HG03039 (cell line): ENCODE measurements around the gene ZNF728.
"Not testable (repeated sequence)": the region's sequence is repeated elsewhere in the genome, so short reads cannot be mapped to it uniquely, and the experiment has no call there.

Source experiments
- ATAC-seq: cut with Tn5 transposase; IDR thresholded peaks from one replicate; pipeline ENCODE4 v1.9.1; 2021; ENCODE audit warnings: mild to moderate bottlenecking, moderate library complexity; ENCODE audit not compliant: unreplicated experiment

The ZNF728 gene

DNA sequence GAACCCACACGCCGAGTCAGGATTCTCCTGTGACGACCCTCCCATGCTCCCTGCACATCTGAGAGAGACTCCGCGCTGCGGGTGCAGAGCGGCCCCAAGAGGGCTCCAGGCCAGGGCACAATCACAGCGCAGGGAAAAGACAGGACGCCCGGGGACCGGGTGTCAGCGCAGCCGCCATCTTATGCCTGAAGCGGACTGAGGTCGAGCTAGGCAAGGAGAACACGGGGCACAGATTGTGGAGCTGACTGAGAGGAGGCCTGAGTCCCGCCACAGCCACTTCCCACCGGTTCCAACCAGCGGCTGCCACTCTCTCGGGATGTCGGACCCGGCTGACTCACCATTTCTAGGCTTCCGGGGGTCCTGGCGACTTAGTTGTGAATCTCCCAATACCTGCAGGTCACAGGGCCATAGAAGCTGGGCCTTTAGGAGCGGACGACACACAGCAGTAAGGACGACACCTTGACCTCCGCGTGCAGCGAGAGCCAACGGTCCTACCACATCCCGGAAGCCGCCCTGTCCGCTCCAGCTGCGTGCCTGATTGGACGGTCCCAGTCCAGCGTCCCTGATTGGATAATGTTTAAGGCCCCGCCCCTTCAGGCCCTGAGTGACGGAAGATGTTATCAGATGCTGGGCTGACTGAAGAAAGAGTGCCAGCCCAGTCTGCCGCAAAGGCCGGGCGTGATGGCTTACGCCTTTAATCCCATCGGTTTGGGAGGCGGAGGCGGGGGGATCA, at the start of gene ZNF728:
ZNF728 (minus strand) TSS at position 487 of the 733 bp plus-strand sequence; CDS start at position 341, 146 bp downstream.
- ATAC-seq = no peak

DNA sequence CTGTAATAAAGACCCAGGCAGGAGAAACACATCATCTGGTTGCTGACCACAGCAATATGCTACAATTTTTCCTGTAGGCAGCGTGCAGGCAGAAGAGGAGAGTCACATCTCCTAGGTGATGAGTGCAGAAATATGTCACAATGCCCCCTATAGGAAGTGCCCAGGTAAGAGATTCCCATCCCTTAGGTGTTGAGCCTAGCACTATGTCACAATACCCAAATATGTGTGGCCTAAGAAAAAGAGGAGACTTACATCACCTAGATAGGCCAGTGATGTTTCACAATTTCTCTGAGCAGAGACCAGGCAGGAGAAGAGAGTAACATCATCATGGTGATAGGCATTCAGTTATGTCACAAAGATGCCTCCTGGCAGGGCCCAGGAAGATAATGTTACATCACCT, 49.4 kb upstream of the ZNF728 start:
- ATAC-seq = no peak

DNA sequence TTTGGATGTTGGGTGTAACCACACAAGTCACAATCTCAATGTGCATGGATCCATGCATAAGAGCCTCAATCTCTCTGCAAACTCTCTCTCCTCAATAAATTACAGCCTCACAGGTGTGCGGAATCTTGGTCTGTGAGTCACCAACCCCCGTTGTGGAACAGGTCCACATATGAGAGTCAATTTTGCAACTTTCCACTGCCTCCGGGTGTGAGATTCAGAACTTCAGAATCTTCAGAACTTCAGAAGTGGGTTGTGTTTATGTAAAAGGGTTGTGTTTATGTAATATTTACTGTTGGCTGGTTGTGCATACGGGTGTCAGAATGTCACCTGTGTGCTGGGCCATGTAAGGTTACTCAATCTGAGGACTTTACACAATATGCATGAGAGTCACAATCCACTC, 46.3 kb upstream of the ZNF728 start:
- no peak for ATAC-seq

DNA sequence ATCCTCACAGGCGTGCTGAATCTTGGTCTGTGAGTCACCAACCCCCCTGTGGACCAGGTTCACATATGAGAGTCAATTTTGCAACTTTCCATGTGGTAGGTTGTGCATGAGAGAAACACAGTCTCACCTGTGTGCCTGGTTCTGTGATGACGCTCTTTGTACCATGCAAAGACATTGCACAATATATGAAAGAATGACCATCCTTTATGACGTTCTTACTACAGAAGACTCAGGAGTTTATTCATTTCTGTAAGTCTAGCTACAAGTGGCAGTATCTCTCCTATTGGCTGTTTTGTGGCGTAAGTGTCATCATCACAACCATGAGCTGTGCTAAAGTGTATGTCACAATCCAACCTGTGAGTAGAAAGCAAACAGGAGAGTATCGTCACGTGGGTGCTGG, 43.8 kb upstream of the ZNF728 start:
- no peak for ATAC-seq

DNA sequence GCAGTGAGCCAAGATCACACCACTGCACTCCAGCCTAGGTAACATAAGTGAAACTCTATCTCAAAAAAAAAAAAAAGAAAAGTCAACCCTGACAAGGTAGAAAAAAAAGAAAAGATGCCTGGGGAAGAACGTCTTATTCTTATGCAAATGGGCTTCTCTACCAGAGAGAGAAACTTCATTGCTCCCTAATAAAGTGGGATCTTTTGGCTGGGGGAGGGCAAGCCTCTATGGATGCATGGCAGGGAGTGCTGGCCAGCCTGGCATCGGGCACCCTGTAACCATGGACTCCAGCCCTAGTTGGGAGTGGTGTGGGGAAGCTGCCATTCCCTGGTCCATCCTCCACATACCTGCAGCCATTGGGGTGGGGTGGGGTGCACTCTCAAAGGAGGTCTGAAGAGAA, 30.7 kb upstream of the ZNF728 start:
- no peak for ATAC-seq

DNA sequence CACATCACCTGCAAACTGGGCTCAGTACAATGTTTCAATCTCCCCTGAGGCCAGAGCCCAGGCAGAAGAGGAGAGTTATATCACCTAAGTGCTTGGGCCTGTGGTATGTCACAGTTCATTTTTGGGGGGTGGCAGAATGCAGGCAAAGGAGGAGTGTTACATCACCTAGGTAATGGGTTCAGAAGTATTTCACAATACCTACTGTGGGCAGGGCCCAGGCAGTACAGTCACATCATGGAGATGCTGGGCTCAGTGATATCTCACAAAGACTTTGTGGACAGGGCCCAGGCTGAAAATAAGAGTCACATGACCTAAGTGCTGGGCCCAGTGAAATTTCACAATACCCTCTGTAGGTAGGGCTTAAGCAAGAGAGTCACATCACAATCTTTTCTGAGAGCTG, 12.7 kb upstream of the ZNF728 start:
- ATAC-seq = no peak

DNA sequence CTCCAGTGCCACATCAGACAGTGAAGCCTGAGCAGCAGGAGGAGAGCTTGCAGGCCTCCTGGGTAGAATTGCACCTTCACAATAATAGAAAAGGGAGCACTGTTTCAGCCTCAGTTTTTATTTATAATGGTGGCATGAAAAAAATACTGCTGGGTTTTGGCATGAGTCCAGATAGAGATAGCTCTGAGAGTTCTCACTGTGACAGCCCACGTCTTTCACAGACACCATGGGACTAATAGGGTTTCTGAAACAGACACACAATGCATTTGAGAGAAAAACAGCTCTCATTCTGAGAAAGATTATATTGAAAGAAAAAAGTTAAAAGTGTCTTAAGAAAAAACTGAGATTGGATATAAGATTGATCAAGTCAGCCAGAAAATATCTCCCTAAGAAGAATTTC, 8.0 kb downstream of the ZNF728 start:
- ATAC-seq = not testable (repeated sequence)

DNA sequence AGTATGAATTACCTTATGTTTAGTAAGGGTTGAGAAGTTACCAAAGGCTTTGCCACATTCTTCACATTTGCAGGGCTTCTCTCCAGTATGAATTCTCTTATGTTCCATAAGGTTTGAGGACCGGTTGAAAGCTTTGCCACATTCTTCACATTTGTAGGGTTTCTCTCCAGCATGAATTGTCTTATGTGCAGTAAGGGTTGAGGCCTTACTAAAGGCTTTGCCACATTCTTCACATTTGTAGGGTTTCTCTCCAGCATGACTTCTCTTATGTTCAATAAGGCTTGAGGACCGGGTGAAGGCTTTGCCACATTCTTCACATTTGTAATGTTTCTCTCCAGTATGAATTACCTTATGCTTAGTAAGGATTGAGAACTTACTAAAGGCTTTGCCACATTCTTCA, 26.7 kb downstream of the ZNF728 start:
- no peak for ATAC-seq

DNA sequence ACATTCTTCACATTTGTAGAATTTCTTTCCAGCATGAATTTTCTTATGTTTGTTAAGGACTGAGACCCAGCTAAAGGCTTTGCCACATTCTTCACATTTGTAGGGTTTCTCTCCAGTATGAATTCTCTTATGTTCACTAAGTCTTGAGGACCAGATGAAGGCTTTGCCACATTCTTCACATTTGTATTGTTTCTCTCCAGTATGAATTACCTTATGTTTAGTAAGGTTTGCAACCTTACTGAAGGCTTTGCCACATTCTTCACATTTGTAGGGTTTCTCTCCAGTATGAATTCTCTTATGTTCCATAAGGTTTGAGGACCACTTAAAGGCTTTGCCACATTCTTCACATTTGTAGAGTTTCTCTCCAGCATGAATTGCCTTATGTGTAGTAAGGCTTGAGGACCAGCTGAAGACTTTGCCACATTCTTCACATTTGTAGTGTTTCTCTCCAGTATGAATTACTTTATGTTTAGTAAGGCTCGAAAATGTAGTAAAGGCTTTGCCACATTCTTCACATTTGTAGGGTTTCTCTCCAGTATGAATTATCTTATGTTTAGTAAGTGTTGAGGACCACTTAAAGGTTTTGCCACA, 27.3 kb downstream of the ZNF728 start:
- not testable (repeated sequence) for ATAC-seq

DNA sequence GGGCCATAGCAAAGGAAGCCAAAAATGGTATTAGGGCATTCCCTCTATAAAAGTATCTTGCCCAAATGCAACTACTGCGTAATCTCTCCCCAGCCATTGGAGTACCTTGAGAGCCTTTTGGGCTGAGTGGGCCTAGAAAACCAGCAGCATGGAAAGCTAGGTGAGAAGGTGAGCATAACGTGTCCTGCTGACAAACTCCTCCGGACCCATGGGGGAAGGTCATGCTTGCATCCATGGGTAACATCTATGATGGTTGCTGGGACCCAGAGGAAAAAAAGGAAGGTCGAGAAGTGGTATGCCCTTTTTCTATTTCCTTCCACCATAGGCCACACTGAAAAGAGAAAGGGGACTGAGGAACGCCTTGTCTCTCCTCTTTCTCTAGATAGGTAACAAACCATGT, 57.4 kb downstream of the ZNF728 start:
- no peak for ATAC-seq

DNA sequence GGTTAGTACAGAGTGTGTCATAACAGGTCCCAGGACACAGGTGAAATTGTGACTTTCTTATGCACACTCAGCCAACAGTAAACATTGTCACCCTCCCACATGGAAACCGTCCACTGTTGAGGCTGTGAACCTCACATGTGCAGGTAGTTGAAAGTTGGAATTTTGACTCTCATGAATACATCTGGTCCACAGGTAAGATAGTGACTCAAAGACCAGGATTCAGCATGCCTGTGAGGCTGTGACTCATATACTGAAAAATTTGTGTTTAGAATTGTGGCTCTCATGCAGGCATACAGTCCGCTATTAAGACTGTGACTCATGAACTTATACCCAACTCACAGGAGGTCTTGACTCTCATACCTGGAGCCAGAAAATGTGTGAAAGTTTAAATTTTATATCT, 67.8 kb downstream of the ZNF728 start:
- ATAC-seq = no peak

DNA sequence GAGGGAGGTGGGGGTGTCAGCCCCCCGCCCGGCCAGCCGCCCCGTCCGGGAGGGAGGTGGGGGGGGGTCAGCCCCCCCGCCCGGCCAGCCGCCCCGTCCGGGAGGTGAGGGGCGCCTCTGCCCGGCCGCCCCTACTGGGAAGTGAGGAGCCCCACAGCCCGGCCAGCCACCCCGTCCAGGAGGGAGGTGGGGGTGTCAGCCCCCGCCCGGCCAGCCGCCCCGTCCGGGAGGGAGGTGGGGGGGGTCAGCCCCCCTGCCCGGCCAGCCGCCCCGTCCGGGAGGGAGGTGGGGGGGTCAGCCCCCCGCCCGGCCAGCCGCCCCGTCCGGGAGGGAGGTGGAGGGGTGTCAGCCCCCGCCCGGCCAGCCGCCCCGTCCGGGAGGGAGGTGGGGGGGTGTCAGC, 75.4 kb downstream of the ZNF728 start:
- ATAC-seq = not testable (repeated sequence)

DNA sequence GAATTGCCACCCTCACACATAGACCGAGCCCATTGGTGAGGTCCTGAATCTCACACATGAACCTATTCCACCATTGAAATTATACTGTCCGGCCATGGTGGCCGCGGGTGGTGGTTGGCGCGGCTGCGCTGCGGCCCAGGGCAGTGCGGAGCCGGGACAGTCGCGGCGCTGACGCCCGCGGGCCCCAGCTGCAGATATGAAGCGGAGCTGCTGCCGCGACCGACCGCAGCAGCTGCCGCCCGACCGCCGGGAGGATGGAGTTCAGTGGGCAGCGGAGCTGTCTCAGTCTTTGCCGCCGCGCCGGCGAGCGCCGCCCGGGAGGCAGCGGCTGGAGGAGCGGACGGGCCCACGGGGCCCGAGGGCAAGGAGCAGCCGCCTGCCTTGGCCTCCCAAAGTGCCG, 77.8 kb downstream of the ZNF728 start:
- ATAC-seq = not testable (repeated sequence)
